Body of pancreas (tissue), 4 donors: Measurements from ENCODE around the gene SYNGR4. TPM values are rescaled to one million over a fixed set of nuclear protein-coding genes. Genes with fewer than 3 reads are reported as not detected.

Experiments
- ATAC-seq: fragments of 150-250 bp; one replicate; pipeline ENCODE4 v1.9.1; 2016
- DNase-seq, 4 donors: peaks; one replicate each; pipeline ENCODE4 v3.0.0-alpha.2; 2019
- H3K27ac ChIP-seq, 4 donors: fragments of 200-600 bp; sonication (generic); 1 replicate in 3 of 4; 2 replicates in 1 of 4; pipeline versions ENCODE4 v1.5.1 to v1.6.1; 2016 to 2019; ENCODE audit warnings: mild to moderate bottlenecking in 1 of 4, mixed read lengths in 1 of 4, moderate library complexity in 1 of 4
- H3K27me3 ChIP-seq, 2 donors: fragments of 200-600 bp; sonication (generic); one replicate each; pipeline ENCODE4 v1.6.0; 2016; ENCODE audit warnings: mild to moderate bottlenecking in 1 of 2
- H3K36me3 ChIP-seq, 2 donors: fragments of 200-600 bp; sonication (generic); replicated peaks in 1 of 2; 2 replicates each; pipeline ENCODE4 v1.5.1; 2016; ENCODE audit warnings: low read depth in 2 of 2; ENCODE audit not compliant: insufficient read depth in 1 of 2
- H3K4me1 ChIP-seq: fragments of 200-600 bp; sonication (generic); one replicate; pipeline ENCODE4 v1.6.0; 2016
- H3K4me3 ChIP-seq, 2 donors: fragments of 200-600 bp; sonication (generic); 1 replicate in 1 of 2; 2 replicates in 1 of 2; pipeline ENCODE4 v1.5.1; 2016 to 2019
- H3K9me3 ChIP-seq, 3 donors: fragments of 200-600 bp; sonication (generic); 1 replicate in 2 of 3; 2 replicates in 1 of 3; pipeline ENCODE4 v1.5.1; 2016
- CTCF ChIP-seq, 7 experiments: fragments of 450-650 bp in 4 of 7; fragments of 200-600 bp in 3 of 7; sonication (generic) in 3 of 7; IDR thresholded peaks; one replicate each; pipeline ENCODE4 v1.5.1; 2016 to 2019; ENCODE audit warnings: antibody characterized with exemption in 7 of 7
- POLR2A ChIP-seq, 3 donors: fragments of 450-650 bp; IDR thresholded peaks; one replicate each; pipeline ENCODE4 v1.6.1; 2016; ENCODE audit warnings: antibody characterized with exemption in 3 of 3, mild to moderate bottlenecking in 2 of 3
- WGBS, 2 donors: methylation state at CpG; one replicate each; pipeline ENCODE4 v1.1.5; 2017; 5-methylcytosine and 5-hydroxymethylcytosine counted together
- intact Hi-C: fragments of 100-400 bp; cut with DNase I; formaldehyde crosslinking; loops from one replicate; pipeline ENCODE4 v1.15.1; 2023
- total RNA-seq, 2 donors: library from RNA; depleted of rRNA; stranded (reverse); fragments of >200 nt; gene quantifications; one replicate each; pipeline ENCODE4 v1.1.0, GENCODE V29; 2016

SYNGR4 gene
- total RNA-seq, 2 donors from 2014 or later, result 0.78 TPM; not detected in 1

- no peaks in the 10 kb centered on the region for H3K36me3 ChIP-seq
- DNase-seq (no peak), ATAC-seq (no peak)
- intact Hi-C loops, result no loop called here
- H3K4me1 ChIP-seq, result no peaks in the 10 kb centered on the region
- no peaks in the 10 kb centered on the region for H3K9me3 ChIP-seq
- no peaks in the 10 kb centered on the region for H3K27me3 ChIP-seq
- H3K4me3 ChIP-seq, result no peak overlapping the region
- H3K27ac ChIP-seq, result no peak overlapping the region
- WGBS, 2 donors, result 88 to 93% methylated on average over 9 to 10 of the region's 10 CpGs
- TF ChIP-seq POLR2A (IDR thresholded peaks at IDR 0.05), result no peak
- no peak for TF ChIP-seq CTCF (IDR thresholded peaks at IDR 0.05)
These were observed 22.4 kb upstream of the SYNGR4 start for GRCh38 chr19:48341515-48342413.

- Histone ChIP-seq H3K9me3 (no peaks in the 10 kb centered on the region), H3K4me3 (no peak overlapping the region), H3K36me3 (no peaks in the 10 kb centered on the region), H3K4me1 (no peaks in the 10 kb centered on the region), H3K27me3 (no peaks in the 10 kb centered on the region), H3K27ac (no peak overlapping the region)
- no peak for DNase-seq
- 86 to 93% methylated on average over 13 to 20 of the region's 20 CpGs for WGBS, 2 donors
- TF ChIP-seq POLR2A (IDR thresholded peaks at IDR 0.05), result no peak
- TF ChIP-seq CTCF (IDR thresholded peaks at IDR 0.05), result no peak
- intact Hi-C loops, result no loop called here
- no peak for ATAC-seq
These were observed 21.8 kb upstream of the SYNGR4 start for GRCh38 chr19:48342414-48342738.

- Histone ChIP-seq H3K4me3 (no peak overlapping the region), H3K9me3 (no peaks in the 10 kb centered on the region), H3K27me3 (no peaks in the 10 kb centered on the region), H3K27ac (no peak overlapping the region), H3K4me1 (no peaks in the 10 kb centered on the region), H3K36me3 (no peaks in the 10 kb centered on the region)
- ATAC-seq (no peak), DNase-seq (no peak)
- TF ChIP-seq CTCF (IDR thresholded peaks at IDR 0.05) (no peak), POLR2A (IDR thresholded peaks at IDR 0.05) (no peak)
- 93 to 97% methylated on average over 16 to 23 of the region's 23 CpGs for WGBS, 2 donors
- intact Hi-C loops, result no loop called here
These were observed 21.2 kb upstream of the SYNGR4 start for GRCh38 chr19:48342841-48343540.

GRCh38 chr19:48344892-48345291, 19.3 kb upstream of the SYNGR4 start:
- H3K4me3 ChIP-seq, result no peak overlapping the region
- 95 to 97% methylated on average over 4 to 6 of the region's 6 CpGs for WGBS, 2 donors
- intact Hi-C loops, result no loop called here
- H3K4me1 ChIP-seq, result no peaks in the 10 kb centered on the region
- DNase-seq (no peak), ATAC-seq (no peak)
- no peaks in the 10 kb centered on the region for H3K36me3 ChIP-seq
- no peaks in the 10 kb centered on the region for H3K27me3 ChIP-seq
- no peak overlapping the region for H3K27ac ChIP-seq
- H3K9me3 ChIP-seq, result no peaks in the 10 kb centered on the region
- TF ChIP-seq CTCF (IDR thresholded peaks at IDR 0.05), result no peak
- TF ChIP-seq POLR2A (IDR thresholded peaks at IDR 0.05), result no peak
